H9 (cell line): ENCODE results near the gene RSU1. TPM values are rescaled to one million over a fixed set of nuclear protein-coding genes. Genes with fewer than 3 reads are reported as not detected.
A peak's percentile ranks its signal among the peaks of the same experiment; 100 is the strongest.

ENCODE experiments used
- DNase-seq: peaks from one replicate; pipeline ENCODE4 v3.0.0-alpha.2; 2017
- H2AFZ ChIP-seq: one replicate; pipeline ENCODE4 v1.6.1; 2013; ENCODE audit warnings: mild to moderate bottlenecking, low read length, control low read depth, moderate library complexity
- H2AK5ac ChIP-seq: 2 replicates; pipeline ENCODE4 v1.6.1; 2013; ENCODE audit warnings: low read length, control low read depth, mixed read lengths; ENCODE audit not compliant: insufficient read length
- H2BK120ac ChIP-seq: one replicate; pipeline ENCODE4 v1.6.1; 2013; ENCODE audit warnings: low read depth, mild to moderate bottlenecking, low read length, control low read depth, inconsistent platforms; ENCODE audit not compliant: poor library complexity, severe bottlenecking
- H2BK12ac ChIP-seq: 2 replicates; pipeline ENCODE4 v1.6.1; 2013; ENCODE audit warnings: low read length, control low read depth, mixed read lengths, low read depth; ENCODE audit not compliant: insufficient read length
- H2BK15ac ChIP-seq: 2 replicates; pipeline ENCODE4 v1.6.1; 2013; ENCODE audit warnings: low read depth, low read length, control low read depth
- H2BK20ac ChIP-seq: one replicate; pipeline ENCODE4 v1.6.1; 2013; ENCODE audit warnings: low read depth, mild to moderate bottlenecking, low read length, control low read depth, inconsistent platforms; ENCODE audit not compliant: poor library complexity, severe bottlenecking
- H2BK5ac ChIP-seq: 2 replicates; pipeline ENCODE4 v1.6.1; 2013; ENCODE audit warnings: low read length, control low read depth, mixed read lengths; ENCODE audit not compliant: insufficient read length
- H3K14ac ChIP-seq: 2 replicates; pipeline ENCODE4 v1.6.1; 2013; ENCODE audit warnings: low read length, control low read depth; ENCODE audit not compliant: insufficient read depth
- H3K18ac ChIP-seq: 2 replicates; pipeline ENCODE4 v1.6.1; 2013; ENCODE audit warnings: low read depth, mild to moderate bottlenecking, mixed read lengths, low read length, control low read depth; ENCODE audit not compliant: insufficient read length
- H3K23ac ChIP-seq: 2 replicates; pipeline ENCODE4 v1.6.1; 2013; ENCODE audit warnings: low read length, control low read depth, mixed read lengths, low read depth; ENCODE audit not compliant: insufficient read length
- H3K23me2 ChIP-seq: 2 replicates; pipeline ENCODE4 v1.6.1; 2013; ENCODE audit warnings: low read depth, mild to moderate bottlenecking, mixed read lengths, low read length, control low read depth; ENCODE audit not compliant: insufficient read length, poor library complexity, severe bottlenecking
- H3K27ac ChIP-seq: 2 replicates; pipeline ENCODE4 v1.5.1; 2013; ENCODE audit warnings: low read length, control low read depth, mixed read lengths, low read depth; ENCODE audit not compliant: insufficient read length
- H3K27me3 ChIP-seq: 2 replicates; pipeline ENCODE4 v1.6.1; 2013; ENCODE audit warnings: low read length, control low read depth, inconsistent platforms; ENCODE audit not compliant: insufficient read depth
- H3K4ac ChIP-seq: 2 replicates; pipeline ENCODE4 v1.6.1; 2013; ENCODE audit warnings: low read depth, mild to moderate bottlenecking, control low read depth, inconsistent platforms, low read length, moderate library complexity
- H3K4me1 ChIP-seq: 2 replicates; pipeline ENCODE4 v1.6.1; 2013; ENCODE audit warnings: low read length, control low read depth, inconsistent platforms; ENCODE audit not compliant: insufficient read depth
- H3K4me2 ChIP-seq: 2 replicates; pipeline ENCODE4 v1.6.1; 2013; ENCODE audit warnings: low read length, control low read depth, mixed read lengths; ENCODE audit not compliant: insufficient read length, insufficient read depth
- H3K56ac ChIP-seq: 2 replicates; pipeline ENCODE4 v1.6.1; 2013; ENCODE audit warnings: low read depth, mild to moderate bottlenecking, mixed read lengths, low read length, control low read depth; ENCODE audit not compliant: insufficient read length
- H3K79me1 ChIP-seq: 2 replicates; pipeline ENCODE4 v1.6.1; 2013; ENCODE audit warnings: low read depth, mild to moderate bottlenecking, moderate library complexity, low read length, control low read depth, inconsistent platforms; ENCODE audit not compliant: insufficient read depth, poor library complexity, severe bottlenecking
- H3K79me2 ChIP-seq: 2 replicates; pipeline ENCODE4 v1.6.1; 2013; ENCODE audit warnings: low read length, control low read depth, inconsistent platforms; ENCODE audit not compliant: insufficient read depth
- H3K9ac ChIP-seq: 2 replicates; pipeline ENCODE4 v1.6.1; 2013; ENCODE audit warnings: low read length, control low read depth, mixed read lengths; ENCODE audit not compliant: insufficient read length; ENCODE audit errors: extremely low read depth
- H3K9me3 ChIP-seq: one replicate; pipeline ENCODE4 v1.6.1; 2013; ENCODE audit warnings: low read depth, low read length, inconsistent platforms; ENCODE audit not compliant: control insufficient read depth
- H3T11ph ChIP-seq: one replicate; pipeline ENCODE4 v1.6.1; 2013; ENCODE audit warnings: mild to moderate bottlenecking, low read length, control low read depth, inconsistent platforms
- H4K20me1 ChIP-seq: one replicate; pipeline ENCODE4 v1.6.1; 2013; ENCODE audit not compliant: control insufficient read depth, insufficient read length, insufficient read depth
- H4K5ac ChIP-seq: 2 replicates; pipeline ENCODE4 v1.6.1; 2013; ENCODE audit warnings: low read depth, mild to moderate bottlenecking, mixed read lengths, low read length, control low read depth; ENCODE audit not compliant: insufficient read length
- H4K8ac ChIP-seq: replicated peaks from 2 replicates; pipeline ENCODE4 v1.6.1; 2013; ENCODE audit warnings: low read length, control low read depth, mixed read lengths, low read depth; ENCODE audit not compliant: insufficient read length
- H4K91ac ChIP-seq: 2 replicates; pipeline ENCODE4 v1.6.1; 2013; ENCODE audit warnings: low read depth, mild to moderate bottlenecking, moderate library complexity, mixed read lengths, low read length, control low read depth; ENCODE audit not compliant: insufficient read length
- H3K27ac Mint-ChIP-seq, 3 experiments: 2 replicates in 2 of 3; 3 replicates in 1 of 3; pipeline ENCODE4 v1.8.0; 2020 to 2021; ENCODE audit warnings: mixed read lengths in 3 of 3, mild to moderate bottlenecking in 1 of 3, moderate library complexity in 1 of 3
- H3K27me3 Mint-ChIP-seq: 2 replicates; pipeline ENCODE4 v1.8.0; 2021; ENCODE audit warnings: low read depth, mild to moderate bottlenecking, moderate library complexity, mixed read lengths
- H3K36me3 Mint-ChIP-seq, 3 experiments: 2 replicates in 2 of 3; 3 replicates in 1 of 3; pipeline ENCODE4 v1.8.0; 2020 to 2021; ENCODE audit warnings: low read depth in 3 of 3, mixed read lengths in 3 of 3; ENCODE audit not compliant: insufficient read depth in 1 of 3
- H3K4me1 Mint-ChIP-seq, 2 experiments: 2 replicates each; pipeline ENCODE4 v1.8.0; 2020; ENCODE audit warnings: mixed read lengths in 2 of 2
- H3K4me3 Mint-ChIP-seq, 2 experiments: 2 replicates in 1 of 2; 3 replicates in 1 of 2; pipeline ENCODE4 v1.8.0; 2020 to 2021; ENCODE audit warnings: mild to moderate bottlenecking in 2 of 2, mixed read lengths in 2 of 2, moderate library complexity in 1 of 2
- H3K9me3 Mint-ChIP-seq, 2 experiments: 2 replicates in 1 of 2; 3 replicates in 1 of 2; pipeline ENCODE4 v1.8.0; 2020; ENCODE audit warnings: mild to moderate bottlenecking in 2 of 2, mixed read lengths in 2 of 2, moderate library complexity in 1 of 2
- CTCF ChIP-seq: fragments of 200-600 bp; sonication (generic); conservative IDR thresholded peaks from 3 replicates; pipeline ENCODE4 v1.8.0; 2021; ENCODE audit warnings: antibody characterized with exemption, mild to moderate bottlenecking
- WGBS: extraction: QIAGEN DNeasy Blood & Tissue Kit; methylation state at CpG from one replicate; pipeline ENCODE4 v1.1.7; 2013; ENCODE audit warnings: missing lambda C conversion rate, low lambda C conversion rate, mixed read lengths; ENCODE audit not compliant: insufficient read length; ENCODE audit errors: extremely low coverage; 5-methylcytosine and 5-hydroxymethylcytosine counted together
- total RNA-seq: library from RNA; stranded (reverse); gene quantifications from 2 replicates; pipeline ENCODE4 v1.2.1, GENCODE V29; 2021

Gene RSU1
- total RNA-seq, 1 experiment from 2014 or later = 59.4 TPM

- H3K56ac ChIP-seq = no peak overlapping the region
- TF ChIP-seq CTCF = peak; percentile 53
- H3K79me1 ChIP-seq = no peaks in the 10 kb centered on the region
- DNase-seq = no peak
- H2BK12ac ChIP-seq = no peak overlapping the region
- H2BK120ac ChIP-seq = no peak overlapping the region
- Mint-ChIP-seq H3K36me3 (no peaks in the 10 kb centered on the region), H3K27ac (no peak overlapping the region), H3K9me3 (no peaks in the 10 kb centered on the region), H3K27me3 (no peaks in the 10 kb centered on the region), H3K4me1 (peaks cover 22 to 23% of the 10 kb centered on the region in 2 experiments), H3K4me3 (no peak overlapping the region)
- peak overlapping the region; percentile 57 for H2AFZ ChIP-seq
- no peak overlapping the region for H3K14ac ChIP-seq
- no peak overlapping the region for H4K91ac ChIP-seq
- H4K20me1 ChIP-seq = no peaks in the 10 kb centered on the region
- no peak overlapping the region for H3K23ac ChIP-seq
- H4K8ac ChIP-seq = no peak overlapping the region
- no peak overlapping the region for H2BK20ac ChIP-seq
- H3K4me1 ChIP-seq = no peaks in the 10 kb centered on the region
- H3K79me2 ChIP-seq = no peaks in the 10 kb centered on the region
- no peak overlapping the region for H3K4ac ChIP-seq
- H3K9me3 ChIP-seq = no peaks in the 10 kb centered on the region
- no peak overlapping the region for H4K5ac ChIP-seq
- no peak overlapping the region for H2BK5ac ChIP-seq
- H3K9ac ChIP-seq = no peak overlapping the region
- no peak overlapping the region for H3K4me2 ChIP-seq
- H3K27me3 ChIP-seq = no peaks in the 10 kb centered on the region
- no peak overlapping the region for H2BK15ac ChIP-seq
- no peaks in the 10 kb centered on the region for H3K23me2 ChIP-seq
- no CpG with 5 or more reads among the region's 4 CpGs for WGBS
- H3K27ac ChIP-seq = no peak overlapping the region
- H3K18ac ChIP-seq = no peak overlapping the region
- H3T11ph ChIP-seq = no peak overlapping the region
- no peak overlapping the region for H2AK5ac ChIP-seq
Observed at GRCh38 chr10:16853201-16853600, 36.0 kb upstream of the RSU1 start.
